Erythroblast (primary cell): ENCODE data around the gene TP53BP2.

Experiments
- GATA1 ChIP-seq: IDR thresholded peaks from 2 replicates; pipeline ENCODE4 v1.6.1; 2011; ENCODE audit warnings: low read depth, mild to moderate bottlenecking, control low read depth, low read length, moderate library complexity
- POLR2A ChIP-seq: IDR thresholded peaks from 2 replicates; pipeline ENCODE4 v1.6.1; 2011; ENCODE audit warnings: mild to moderate bottlenecking, low read length

DNA sequence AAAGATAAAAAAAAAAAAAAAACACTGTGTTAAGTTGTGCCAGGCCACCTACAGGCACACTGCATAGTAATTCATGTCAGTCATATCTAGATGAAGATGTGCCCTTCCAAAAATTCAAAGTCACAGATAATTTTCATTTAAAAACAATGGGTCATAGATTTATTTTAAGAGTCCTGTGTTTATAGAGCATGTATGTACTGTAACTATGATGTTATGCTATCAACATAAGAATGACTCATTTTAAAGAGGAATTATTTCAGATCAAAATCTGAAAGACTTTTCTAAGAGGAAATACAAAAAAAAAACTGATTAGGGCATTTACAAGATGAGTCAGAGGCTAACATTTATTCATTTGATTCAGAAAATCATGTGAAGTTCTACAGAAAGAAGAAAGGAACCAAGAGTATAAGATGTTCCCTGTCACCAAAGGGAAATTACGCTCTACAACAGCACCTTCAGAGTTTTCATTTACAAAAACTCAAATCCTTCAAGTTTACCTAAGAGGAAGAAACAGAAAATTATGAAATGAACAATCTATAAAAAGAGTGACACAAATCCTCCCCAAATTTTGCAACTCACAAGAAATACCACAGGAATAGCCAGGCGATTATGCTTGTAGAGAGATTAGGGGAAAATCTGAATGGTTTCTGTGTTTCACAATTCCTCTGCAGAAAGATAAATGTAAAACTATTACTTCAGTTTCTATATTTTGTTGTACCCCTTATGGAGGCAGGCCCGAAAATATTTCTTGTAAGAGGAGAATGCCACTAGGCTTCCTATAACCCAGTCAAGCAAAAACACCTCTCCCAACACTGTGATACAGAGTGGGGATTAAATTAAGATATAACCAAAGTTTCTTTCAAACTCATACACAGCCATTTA lies 13.8 kb downstream of the TP53BP2 start:
- TF ChIP-seq POLR2A (no peak), GATA1 (no peak)
